HG03442 (cell line): ENCODE measurements around the gene DMRT1.
A peak's percentile ranks its signal among the peaks of the same experiment; 100 is the strongest.
"Not testable (repeated sequence)": the region's sequence is repeated elsewhere in the genome, so short reads cannot be mapped to it uniquely, and the experiment has no call there.

Experiments
- ATAC-seq: cut with Tn5 transposase; IDR thresholded peaks from one replicate; pipeline ENCODE4 v1.9.1; 2021; ENCODE audit warnings: mild to moderate bottlenecking, moderate library complexity; ENCODE audit not compliant: unreplicated experiment

Gene DMRT1

DNA sequence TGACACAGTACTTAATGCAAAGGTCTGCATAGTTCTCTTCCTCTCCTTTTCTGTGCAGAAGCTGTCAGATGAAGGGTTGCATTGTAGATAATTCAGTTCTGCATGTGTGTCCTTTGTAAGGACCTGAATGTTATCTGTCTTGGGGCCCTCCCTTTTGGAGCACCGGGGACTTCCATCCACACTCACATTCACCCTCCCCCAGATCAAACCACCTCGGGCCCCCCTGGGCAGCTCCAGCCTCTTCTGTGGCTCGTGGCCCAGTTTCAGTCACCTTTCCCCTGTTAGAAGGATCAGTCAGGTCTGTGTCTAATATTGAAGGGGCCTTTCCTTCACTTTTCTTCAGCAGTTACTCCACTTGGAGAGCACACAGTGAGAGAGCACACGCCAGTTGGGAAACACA, 11.0 kb downstream of the DMRT1 start:
- no peak for ATAC-seq

DNA sequence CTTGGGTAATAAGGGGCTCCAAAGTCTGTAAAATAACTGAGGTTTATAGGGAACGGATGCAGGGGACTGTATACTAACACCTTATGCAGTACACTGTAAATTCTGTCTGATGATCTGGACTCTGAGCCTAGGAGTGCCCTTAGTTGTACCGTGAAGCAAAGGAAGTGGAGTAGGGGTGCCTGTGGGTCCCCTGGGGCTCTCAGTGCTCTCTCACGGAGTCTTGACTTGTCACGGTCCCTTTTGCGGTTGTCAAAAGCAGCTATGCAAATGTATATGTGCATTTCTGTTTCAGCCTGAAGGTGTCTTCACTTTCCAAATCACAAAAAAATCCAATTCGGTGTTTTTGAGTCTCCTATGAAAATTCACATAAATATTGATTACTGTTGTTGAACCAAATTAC, 17.8 kb downstream of the DMRT1 start:
- peak; percentile 100 for ATAC-seq

- no peak for ATAC-seq
Observed at GRCh38 chr9:860706-861105, 19.2 kb downstream of the DMRT1 start.

- ATAC-seq, result not testable (repeated sequence)
Observed at GRCh38 chr9:861525-861924, 20.0 kb downstream of the DMRT1 start.

DNA sequence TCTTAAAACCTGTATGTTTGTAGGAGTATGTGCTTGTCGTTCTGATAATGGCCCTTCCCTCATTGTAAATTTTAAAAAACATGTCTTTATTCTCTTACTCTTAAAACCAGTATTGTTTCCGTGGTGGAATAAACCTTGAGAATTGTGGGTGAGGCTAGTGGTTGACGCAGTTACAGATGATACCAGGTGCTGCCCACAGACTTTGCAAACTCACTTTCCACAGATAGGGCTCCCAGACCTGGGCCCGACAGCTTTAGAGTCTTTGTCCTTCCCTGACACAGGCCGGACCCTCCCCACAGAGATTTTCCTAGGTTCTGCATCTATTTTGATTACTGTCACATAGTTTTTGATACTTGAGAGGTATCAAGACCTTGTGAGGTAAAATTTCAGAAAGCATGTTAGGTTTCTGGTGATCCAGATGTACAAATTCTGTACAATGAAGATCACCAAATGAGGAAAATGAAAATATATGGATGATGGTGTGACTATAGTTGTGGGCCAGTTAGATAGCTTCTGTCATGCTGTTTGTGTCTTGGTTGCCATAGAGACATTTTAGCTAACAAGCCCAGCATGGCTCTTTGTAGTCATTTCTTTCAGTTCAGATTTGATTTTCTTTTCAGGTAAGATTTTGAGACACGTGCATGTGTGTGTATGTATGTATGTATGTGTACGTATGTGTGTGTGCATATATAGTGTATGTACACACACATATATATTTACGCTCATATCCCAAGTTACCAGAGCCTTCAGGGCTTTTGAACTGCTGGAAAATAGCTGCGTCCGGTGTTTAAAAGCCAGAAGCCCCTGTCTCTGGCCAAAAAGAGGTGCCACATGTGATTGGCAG, 33.8 kb downstream of the DMRT1 start:
- no peak for ATAC-seq

GRCh38 chr9:876425-876824, 34.9 kb downstream of the DMRT1 start:
- no peak for ATAC-seq

DNA sequence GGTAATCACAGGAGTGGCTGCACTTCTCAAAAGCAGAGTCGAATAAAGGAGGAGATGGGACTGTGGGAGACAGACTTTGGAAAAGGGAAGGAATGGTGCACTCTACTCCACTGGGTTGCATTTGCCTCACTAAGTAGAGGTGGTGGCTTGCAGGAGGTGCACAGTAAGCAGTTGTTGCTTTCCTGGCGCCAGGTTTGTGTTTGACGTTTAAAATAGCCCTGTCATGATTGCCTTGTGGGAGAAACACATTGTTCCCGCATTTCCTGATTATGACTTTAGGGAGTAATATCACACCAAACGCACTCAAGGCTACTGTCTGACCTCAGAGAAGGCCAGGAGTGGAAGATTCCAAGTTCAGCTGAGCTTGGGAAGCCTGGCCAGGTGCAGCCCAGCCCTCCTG, 36.7 kb downstream of the DMRT1 start:
- no peak for ATAC-seq

- ATAC-seq, result peak; percentile 59
Observed at GRCh38 chr9:880725-881124, 39.2 kb downstream of the DMRT1 start.

DNA sequence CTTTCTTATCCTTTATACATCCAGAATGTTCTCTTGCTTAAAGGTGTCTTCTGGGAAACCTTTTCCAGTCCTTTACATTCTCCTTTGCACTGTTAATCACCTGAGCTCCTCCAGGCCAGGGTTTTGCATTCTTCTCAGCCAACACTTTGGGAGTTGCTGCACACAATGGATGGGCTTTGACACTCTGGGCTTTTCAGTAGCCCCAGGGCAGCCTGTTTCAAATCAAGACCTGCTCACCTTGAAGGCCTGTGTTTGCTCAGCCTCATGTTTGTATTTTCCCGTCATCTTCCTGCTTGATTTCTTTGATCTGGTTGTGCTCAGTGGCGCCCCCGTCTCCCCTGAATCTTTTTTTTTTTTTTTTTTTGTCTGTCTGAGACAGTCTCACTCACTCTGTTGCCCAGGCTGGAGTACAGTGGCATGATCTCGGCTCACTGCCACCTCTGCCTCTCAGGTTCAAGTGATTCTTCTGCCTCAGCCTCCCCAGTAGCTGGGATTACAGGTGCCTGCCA, 41.0 kb downstream of the DMRT1 start:
- ATAC-seq, result no peak

- no peak for ATAC-seq
Observed at GRCh38 chr9:883011-883410, 41.5 kb downstream of the DMRT1 start.

- no peak for ATAC-seq
Observed at GRCh38 chr9:886886-887285, 45.4 kb downstream of the DMRT1 start.

DNA sequence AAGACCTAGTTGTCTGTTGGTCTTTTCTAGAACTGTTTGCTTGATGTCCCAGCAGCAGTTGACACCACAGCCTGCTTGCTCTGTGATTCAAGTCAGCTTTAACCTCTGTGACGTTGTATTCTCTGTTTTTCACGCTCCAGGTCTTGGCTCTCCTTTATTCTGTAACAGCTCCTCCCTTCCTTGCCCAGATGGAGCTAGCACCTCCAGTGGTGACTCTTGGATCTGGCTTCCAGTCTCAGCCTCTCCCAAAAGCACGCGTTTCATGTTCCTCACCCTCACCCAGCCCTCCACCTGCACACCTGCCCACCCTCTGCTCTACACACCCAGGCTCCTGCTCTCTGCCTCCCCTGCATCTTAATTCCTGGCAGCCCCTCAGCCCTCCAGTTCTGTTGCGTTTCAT, 50.6 kb downstream of the DMRT1 start:
- ATAC-seq, result no peak

DNA sequence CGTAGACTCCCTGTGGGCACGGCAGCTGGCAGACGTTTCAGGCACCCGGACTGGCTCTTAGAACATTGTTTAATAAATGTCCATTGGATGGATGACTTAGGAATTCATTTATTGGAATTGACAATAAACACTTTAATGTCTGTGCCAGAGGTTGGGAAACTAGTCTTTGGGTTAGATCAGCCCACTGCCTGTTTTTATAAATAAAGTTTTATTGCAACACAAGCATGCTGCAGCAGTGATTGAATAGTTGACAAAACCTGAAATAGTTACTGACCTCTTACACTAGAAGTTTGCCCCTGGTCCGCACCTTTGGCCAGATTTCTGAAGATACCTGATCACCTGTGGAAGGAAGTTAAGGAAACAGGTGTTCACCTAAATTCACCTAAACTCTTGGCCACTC, 51.6 kb downstream of the DMRT1 start:
- no peak for ATAC-seq

DNA sequence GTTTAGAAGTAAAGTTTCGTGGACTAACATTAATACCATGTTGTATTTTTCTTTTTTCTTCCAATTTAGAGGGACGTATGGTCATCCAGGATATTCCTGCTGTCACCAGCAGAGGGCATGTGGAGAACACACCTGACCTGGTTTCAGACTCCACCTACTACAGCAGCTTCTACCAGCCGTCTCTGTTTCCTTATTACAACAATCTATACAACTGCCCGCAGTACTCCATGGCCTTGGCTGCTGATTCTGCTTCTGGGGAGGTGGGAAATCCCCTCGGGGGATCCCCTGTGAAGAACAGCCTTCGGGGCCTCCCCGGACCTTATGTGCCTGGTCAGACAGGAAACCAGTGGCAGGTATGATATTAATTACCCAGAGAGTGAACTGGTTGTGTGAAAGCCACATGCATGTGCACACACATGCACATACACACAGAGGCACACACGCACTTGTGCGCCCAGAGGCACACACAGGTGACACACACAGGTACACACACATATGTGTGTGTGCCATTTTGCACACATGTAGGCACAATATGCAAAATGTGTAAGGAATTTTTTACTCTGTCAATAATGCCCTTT, 52.4 kb downstream of the DMRT1 start:
- ATAC-seq, result peak; percentile 99

GRCh38 chr9:899440-900184, 58.1 kb downstream of the DMRT1 start:
- ATAC-seq, result no peak

GRCh38 chr9:903886-904285, 62.4 kb downstream of the DMRT1 start:
- ATAC-seq, result no peak

DNA sequence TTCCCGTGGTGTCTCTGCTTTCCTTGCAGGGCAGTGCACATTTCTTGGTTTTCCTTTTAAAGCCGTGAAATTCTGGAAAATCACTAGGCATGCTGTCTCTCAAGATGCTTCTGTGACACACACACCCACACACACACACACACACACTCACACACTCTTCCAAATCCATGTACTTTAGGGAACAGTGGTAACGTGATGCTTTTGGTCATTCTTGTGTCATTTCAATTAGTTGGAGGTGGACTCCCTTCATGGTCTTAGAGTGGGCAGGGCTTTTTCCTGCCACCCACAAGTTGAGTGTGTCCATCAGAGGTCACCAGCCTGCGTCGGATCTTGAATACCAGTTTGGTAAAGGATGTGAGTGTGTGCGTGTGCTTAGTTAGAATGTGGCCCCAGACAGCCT, 64.4 kb downstream of the DMRT1 start:
- ATAC-seq, result no peak

DNA sequence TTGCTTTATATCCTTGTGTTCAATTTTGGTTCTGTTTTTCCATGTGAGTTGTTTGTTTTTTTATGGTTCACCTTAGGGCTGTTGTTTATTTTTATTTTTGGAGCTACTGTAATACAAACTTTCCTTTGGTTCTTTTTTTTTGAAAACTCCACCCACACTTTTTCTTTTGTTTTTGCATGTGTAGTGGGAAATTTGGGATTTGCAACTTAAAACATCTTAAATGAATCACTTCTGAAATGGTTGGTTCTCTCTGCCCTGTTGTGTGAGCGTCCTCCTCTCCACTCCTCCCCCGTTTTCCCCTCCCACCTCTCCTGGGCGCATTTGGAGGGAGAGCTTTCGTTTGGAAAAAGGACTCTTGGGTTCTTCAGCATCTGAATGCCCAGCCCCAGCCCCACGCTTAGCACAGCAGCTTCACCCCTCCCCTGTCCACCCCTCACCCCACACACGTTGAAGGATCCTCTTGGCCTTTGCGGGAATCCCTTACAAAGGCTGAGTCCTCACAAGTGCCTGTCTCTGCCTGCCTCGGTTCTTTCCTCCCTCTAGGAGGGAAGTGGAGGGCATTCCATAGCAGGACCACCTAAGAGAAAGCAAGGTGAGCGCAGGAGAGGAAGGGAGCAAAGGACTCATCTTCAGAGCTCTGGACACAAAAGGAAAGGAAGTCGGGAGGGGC, 67.2 kb downstream of the DMRT1 start:
- ATAC-seq, result no peak

DNA sequence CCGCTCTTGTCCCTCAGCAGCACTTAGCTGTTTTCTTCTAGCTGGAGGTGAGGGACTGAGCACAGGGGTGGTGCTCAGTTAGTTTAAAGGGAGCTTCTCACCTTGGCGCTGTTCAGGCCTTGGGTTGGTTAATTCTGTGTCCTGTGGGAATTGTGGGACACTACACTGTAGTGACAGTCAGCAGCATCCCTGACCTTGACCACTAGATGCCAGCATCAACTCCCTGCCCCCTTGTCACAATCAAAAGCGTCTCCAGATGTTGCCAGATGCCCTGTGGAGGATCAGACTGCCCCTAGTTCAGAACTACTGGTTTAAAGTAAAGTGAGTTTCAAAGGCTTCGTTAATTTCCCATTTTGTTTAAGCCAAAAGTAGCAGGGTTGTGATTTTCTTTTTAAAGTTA, 69.5 kb downstream of the DMRT1 start:
- no peak for ATAC-seq

GRCh38 chr9:912776-913175, 71.3 kb downstream of the DMRT1 start:
- no peak for ATAC-seq

- not testable (repeated sequence) for ATAC-seq
Observed at GRCh38 chr9:913526-913925, 72.0 kb downstream of the DMRT1 start.
